Activated naive CD4-positive, alpha-beta T cell treated with anti-CD3 and anti-CD28 coated beads, Interleukin-2, amount 50 U/mL, for 16 hours (primary cell): ENCODE measurements around the gene PRICKLE2.

Source experiments
- DNase-seq: peaks from one replicate; pipeline ENCODE4 v3.0.0-alpha.2; 2020

PRICKLE2 gene, protein sequence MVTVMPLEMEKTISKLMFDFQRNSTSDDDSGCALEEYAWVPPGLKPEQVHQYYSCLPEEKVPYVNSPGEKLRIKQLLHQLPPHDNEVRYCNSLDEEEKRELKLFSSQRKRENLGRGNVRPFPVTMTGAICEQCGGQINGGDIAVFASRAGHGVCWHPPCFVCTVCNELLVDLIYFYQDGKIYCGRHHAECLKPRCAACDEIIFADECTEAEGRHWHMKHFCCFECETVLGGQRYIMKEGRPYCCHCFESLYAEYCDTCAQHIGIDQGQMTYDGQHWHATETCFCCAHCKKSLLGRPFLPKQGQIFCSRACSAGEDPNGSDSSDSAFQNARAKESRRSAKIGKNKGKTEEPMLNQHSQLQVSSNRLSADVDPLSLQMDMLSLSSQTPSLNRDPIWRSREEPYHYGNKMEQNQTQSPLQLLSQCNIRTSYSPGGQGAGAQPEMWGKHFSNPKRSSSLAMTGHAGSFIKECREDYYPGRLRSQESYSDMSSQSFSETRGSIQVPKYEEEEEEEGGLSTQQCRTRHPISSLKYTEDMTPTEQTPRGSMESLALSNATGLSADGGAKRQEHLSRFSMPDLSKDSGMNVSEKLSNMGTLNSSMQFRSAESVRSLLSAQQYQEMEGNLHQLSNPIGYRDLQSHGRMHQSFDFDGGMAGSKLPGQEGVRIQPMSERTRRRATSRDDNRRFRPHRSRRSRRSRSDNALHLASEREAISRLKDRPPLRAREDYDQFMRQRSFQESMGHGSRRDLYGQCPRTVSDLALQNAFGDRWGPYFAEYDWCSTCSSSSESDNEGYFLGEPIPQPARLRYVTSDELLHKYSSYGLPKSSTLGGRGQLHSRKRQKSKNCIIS

DNA sequence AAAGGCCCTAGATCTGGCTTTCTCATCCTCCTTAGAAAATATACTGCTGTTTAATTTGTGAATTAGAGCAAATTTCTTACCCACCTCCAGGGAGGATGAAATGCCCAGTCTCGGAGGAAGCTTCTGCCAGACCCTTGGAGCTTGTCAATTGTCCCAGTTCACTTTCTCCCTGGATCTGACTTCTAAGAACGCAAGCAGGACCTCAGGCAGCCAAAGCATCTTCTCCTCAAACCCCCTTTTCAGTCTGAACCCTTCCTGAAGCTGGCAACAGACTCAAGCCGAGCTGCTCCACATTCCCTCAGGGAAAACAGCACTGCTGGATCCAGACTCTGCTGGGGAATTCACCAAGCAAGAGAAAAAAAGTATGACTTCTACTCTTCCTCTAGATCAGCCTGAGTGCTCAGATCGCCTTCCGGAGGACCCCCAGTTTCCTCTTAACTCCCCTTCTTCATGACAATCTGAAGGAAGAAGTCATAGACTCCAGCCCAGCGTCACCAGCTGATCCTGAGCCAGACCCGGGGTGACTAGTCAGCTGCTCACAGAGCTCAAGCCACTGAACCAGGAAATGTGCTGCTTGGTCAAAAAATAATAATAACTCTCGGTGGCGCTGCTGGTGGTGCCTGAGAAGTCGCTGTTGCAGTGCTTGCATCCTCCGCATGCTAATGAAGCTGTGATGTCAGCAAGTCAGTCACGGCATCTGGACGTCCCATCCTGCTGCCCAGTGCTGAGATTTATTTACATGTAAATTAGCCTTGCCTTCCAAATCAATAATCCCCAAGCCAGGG, at the start of gene PRICKLE2:
PRICKLE2 (minus strand) TSS at position 641 of the 785 bp plus-strand sequence. CDS start 26,539 bp downstream, outside the sequence.
- no peak for DNase-seq

DNA sequence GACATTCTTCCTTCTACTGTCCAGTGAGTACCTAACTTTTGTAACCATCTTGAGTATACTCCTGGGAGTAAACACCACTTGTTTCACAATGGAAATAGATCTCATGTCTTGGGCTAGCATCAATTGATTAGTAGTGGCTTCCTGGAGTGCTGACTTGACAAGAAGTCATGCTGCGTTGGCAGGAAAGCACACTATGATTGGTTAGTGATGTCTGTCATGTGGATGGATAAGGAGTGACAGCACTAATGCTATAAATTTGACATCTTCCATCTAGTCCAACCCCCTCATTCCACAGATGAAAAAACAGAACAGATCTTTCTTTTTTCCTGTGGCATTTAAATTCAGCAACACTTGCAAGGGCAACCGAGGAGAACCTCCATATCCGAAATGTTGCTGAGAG, 47.6 kb upstream of the PRICKLE2 start:
- DNase-seq = no peak

DNA sequence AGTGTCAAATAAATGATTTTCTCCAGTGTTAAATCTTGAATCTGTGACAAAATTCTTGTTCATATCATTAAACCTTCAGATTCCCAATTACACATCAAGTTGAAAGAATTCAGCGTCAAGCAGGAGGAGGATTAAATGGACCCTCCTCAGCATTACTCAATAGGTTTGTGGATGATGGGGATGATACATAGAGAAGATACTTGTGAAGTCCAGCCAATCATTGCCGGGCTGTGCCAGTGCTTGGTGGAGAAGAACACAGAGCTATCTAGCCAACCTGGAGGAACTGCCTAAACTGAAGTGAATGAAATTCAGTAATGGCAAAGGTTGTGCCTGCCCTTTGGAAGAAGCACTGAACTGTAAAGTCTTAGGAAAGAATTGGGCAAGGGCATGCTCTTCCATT, 47.0 kb upstream of the PRICKLE2 start:
- DNase-seq = no peak

DNA sequence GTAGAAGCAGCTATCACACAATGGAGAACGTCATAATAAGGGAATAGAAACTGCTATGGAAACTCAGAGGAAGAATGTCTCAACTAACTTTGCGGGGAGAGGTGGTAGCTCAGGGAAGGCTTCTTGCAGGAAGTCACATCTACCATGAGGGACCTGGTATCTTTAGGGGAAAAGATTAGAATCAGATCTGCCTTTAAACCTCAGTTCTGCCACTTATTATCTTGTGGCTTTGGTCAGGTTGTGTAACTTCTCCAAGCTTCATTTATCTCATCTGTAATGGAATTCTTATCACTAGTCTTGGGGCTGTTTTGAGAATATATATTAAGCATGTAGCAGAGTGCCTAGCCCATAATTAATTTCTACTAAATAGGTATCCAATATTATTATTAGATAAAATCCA, 46.4 kb upstream of the PRICKLE2 start:
- DNase-seq = no peak

DNA sequence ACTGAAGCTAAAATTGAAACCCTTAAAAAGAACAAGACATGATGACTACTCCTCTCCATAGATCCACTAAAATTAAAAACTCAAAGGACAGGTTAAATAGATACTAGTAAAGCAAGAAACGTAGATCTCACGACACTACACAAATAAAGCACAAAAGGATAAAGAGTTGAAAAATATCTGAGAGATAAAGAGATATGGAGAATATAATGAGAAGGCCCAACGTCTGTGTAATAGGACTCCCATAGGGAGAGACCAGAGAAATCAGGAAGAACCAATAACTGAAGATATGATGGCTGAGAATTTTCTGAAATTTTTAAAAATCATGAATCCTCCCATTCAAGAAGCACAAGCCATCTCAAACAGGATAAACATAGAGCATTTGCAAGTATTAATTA, 45.6 kb upstream of the PRICKLE2 start:
- no peak for DNase-seq

DNA sequence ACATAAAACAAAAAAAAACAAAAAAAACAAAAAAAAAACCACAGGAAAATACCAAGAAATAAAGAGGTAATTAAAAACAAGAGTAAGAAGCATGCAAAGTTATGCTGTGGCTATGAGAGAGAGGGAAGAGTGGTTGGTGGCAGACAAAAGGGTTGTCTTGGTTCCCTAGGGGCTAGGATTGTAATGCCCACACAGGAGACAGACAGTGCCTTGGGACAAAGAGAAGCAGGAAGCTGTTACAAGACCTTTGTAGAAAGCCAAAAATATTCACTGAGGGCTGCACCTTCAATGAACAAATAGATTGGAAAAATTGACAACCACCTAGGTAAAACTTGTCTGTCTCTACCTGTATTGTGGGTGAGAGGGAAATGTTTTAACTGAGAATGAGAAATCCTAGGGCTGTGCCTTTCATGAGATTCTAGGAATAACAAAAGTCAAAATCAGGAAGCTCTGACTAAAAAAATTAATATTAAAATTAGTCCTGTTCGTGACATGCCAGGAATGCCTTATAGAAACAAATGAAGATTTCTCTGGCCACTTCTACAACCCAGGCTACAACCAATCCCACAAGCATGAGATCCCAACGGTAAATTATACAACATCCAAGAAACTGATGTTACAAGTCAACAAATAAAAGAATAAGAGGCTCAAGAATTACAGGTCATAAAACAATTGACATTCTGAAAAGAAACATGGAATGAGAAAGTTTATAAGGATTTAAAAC, 45.0 kb upstream of the PRICKLE2 start:
- DNase-seq = no peak

DNA sequence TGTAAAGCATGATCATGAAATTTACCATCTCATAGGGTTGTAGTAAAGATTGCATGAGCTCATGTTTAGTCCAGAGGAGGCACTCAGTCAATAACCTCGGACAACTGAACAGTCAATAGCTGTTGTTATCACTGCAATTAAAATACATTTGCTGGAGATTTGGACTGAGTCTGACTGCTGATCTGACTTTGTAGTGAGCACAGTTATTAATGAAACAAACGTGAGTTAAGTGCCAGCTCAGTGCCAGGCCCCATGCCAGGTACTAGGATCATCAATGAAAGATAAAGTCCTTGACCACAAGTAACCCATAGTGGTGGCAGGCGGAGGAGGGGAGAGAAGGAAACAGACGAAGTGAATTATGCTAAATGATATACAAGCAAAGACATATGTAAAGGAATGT, 43.7 kb upstream of the PRICKLE2 start:
- no peak for DNase-seq

DNA sequence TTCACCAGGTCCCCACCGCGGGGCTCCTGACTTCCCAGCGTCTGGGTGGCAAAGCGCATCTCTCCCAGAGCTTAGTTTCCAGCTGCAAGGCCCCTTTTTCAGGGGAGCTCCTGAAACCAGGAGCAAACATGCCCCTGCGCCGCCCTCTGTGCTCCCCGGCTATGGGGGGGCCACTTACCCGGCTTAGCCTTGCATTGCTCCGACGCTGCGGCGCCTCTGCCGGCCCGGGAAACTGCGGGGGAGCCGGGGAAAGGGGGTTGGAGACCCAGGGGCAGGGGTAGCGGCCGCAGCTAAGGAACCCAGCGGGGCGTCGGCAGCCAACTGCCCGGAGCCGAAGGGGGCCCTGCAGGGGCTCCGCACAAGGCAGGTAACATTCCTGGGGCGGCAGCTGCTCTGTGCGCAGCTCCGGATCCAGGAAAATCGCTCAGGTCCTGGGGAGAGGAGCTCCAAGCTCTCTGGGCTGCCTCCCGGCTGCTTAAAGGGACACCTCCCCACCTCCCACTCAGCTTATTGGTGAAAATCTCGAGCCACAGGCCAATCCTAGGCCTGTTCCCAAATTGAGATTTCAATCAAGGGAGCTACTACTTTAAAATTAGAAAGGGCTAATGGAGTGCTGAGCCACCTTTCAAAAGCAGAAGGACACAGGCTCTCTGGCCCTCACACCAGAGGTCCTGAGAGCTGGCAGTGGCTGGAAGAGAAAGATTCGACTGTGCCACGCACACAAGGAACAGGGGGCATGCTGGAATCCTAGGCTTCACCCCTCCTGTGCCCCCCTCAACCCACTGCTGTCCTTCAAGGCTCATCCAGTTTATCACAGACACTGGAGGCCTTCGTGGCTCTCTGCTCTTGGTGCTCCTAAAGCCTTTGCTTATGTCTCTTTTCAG, 42.7 kb upstream of the PRICKLE2 start:
- DNase-seq = no peak

DNA sequence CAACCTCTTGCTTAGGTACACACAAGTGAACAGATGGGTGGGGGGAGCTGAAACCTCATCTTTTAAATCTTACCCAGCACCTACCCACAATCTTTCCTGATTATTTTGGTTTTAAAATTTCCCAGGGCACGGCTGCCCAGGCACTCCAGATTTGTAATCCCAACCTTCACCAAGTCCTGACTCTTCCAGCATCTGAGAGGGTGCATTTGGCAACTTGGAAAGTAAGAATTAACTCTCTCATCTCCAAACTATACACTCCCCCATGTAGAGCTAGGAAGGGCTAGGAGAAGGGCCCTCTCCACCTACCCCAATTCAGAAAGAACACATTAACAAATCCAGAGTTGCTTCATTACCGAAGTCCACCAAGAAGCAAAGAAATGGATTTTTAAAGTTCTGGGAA, 41.7 kb upstream of the PRICKLE2 start:
- DNase-seq = no peak

DNA sequence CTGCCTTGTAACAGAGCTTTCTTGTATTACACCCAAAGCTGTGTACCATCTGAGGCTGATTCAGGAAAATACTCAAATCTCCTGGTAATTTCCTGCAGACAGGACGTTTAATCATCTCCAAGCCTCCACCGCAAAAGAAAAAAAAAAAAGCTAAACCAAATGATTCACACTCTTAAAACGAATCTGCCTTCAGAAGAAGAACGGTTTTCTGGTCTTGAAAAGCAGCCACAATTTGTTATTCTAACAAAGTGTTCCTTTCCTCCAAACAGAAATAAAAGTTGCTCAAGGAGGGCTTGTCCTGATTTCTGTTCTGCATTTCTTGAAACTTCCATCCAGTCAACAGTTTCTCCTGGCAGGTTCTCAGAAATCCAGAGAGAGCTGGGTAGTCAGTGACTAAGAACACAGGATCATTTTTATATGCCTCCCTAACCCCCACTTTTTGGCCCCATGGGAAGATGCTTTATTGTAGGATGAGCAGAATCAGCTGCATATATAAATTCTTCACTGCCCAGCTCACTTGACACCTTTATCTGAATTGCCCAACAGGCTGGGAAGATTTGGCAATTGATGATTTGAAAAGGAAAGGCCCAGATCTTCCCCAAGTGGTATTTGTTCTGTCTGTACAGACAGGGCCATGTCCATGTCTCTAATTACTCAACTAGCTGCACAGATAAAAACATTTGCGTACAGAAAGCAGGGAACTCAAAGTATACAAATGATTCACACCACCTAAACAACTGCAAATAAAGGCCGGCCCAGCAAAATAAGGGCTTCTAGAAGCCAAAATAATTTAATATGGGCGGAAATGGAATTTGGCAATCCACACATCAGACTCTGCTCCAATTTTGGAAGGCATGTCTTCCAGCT, 41.0 kb upstream of the PRICKLE2 start:
- DNase-seq = no peak

DNA sequence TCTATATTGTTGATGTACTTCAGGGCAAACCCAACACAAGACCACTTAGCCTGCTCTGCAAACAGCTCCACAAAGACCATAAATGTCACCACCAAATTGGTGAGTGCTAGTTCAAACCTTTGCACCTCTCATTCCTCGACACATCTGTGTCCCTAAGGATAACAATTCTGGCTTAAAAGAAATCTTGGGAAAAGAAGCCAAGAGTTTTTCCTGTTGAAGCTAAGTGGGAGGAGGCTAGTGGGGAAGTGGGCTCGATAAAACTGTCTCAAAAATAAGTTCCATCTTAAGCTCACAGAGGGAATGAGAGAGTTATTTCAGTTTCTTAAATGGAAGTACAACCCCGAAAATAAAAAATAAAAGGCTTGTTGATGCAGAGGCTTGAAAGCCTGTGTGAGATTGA, 40.4 kb upstream of the PRICKLE2 start:
- DNase-seq = no peak

DNA sequence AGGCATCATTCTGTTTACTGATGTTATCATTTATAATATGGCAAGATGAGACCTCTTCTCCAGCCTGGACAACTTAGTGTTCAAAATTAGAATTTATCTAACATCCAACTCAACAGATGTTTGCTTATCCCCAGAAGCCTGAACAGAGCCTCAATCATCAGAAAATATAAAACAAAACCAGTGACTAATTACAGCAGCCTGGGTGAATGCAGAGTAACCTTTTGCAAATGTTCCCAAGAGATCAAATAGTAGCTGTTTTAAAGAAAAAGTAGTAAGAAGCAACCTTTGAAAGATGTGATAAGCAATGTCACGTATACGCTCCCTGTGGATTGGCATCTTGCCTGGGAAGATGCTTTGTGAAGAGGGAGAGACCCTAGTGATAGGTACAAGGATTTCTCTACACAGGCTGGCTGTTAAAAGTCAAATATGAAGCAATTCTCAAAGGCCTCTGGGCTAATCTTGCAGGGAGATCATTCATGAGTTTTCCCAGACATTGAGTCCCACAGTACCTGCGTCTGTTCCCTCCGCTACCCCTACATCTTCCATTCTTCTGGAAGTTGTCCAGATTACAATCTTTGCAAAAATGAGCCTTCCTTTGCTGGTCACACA, 39.3 kb upstream of the PRICKLE2 start:
- DNase-seq = no peak

DNA sequence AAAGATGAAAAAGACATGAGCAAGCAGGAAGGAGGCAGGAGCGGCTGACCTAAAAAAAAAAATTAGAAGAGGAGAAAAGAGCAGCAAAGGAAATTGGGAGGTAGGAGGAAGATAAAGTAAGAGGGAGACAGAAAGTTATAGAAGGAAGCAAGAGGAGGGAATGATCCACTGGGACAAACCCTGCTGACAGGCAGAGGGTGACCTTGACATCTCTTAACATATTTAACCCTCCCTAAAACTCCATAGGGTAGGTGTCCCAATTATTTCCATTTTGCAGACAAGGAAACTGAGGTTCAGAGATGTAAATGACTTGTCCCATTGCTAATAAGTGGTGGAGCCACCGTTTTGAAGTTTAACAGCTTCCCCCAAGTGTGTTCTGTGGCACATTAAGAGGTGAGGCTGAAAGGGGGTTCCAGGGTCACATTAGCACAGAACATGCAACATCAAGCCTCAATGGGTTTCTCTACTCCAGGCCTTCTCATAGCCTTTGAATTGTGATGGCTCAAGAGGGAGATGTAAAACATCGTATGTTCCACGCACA, 37.4 kb upstream of the PRICKLE2 start:
- no peak for DNase-seq

DNA sequence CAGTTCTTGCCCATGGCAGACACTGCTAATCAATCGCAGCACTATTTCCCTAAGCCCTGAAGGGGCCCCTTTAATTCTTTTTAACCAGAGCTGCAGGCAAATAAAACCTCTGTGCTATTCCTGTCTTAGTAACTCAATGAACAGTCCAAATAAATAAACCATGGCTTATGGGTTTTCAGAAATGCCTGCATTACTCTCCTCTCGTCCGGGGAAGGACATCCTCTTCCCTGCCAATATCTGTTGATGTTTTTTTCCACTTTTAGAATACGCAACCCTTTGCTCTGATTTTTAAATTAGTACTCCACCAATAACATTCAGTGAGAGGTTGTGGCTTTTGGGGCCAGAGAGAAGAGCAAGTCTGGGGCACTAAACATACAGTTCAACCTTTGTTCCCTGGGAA, 35.2 kb upstream of the PRICKLE2 start:
- DNase-seq = no peak

DNA sequence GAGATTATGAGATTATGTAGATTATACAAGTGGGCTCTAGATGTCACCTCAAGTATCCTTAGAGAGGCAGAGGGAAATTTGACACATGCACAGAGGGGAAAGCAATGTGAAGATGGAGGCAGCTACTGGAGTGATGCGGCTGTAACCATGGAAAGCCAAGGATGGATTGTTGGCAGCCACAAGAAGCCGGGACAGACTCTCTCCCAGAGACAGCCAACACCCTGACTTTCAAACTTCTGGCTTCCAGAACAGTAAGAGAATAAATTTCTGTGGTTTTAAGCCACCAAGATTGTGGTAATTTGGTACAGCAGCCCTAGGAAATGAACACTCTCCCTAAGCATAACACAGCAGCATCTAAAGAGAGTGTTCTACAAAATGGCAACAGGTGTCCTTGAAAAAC, 34.4 kb upstream of the PRICKLE2 start:
- no peak for DNase-seq

DNA sequence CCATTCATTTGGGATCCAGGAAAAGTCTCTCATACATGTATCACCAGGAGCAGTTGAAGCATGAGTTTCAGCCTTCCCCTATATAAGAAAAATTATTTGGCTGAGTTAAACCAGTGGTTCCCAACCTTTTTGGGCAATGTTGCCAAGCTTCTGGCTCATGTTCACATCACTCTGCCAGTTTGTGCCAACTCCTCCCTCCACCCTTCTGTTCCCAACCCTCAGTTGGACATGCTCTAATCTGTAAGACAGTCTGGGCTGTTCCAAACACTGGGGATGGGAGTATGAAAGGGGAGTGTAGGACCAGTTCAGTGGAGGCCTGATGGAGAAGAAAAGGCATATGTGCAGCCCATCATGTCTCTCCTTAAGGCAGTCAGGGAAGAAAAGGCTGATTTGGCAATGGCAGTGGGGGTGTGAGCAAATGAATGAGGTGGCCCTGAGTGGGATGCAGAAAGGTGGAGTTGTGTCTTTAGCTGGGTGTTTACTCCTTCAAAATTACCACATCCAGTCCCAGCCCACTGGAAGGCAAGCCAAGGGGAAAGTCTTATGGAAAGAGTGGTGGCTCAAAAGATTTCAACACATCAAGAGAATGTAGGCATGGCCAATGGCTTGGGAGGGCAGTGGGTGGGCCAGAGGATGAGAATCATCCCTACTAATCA, 32.0 kb upstream of the PRICKLE2 start:
- no peak for DNase-seq

DNA sequence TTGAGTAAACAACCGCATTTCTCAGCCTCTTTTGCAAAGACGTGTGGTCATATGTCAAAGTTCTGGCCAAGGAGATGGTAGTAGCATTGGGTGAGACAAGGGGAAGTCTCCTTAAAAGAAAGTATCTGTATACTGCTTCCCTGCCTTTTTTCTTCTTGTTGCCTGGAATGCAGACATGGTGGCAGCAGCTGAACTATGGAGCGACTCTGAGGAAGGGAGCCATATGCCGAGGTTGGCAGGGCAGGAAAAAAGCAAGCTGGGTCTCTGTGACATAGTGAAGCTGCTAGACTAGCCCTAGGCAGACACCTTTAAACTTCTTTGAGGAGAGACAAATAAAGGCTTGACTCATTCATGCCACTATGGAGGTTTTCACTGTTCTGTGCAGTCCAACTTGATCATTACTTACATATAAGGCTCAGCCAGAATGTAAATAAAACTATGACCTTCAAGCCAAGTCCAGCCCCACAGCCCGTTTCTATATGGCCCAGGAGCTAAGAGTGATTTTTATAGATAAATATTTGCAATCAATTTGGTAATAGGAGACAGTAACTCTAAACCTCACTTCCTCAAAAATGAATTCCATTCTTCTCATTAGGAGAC, 30.6 kb upstream of the PRICKLE2 start:
- no peak for DNase-seq

DNA sequence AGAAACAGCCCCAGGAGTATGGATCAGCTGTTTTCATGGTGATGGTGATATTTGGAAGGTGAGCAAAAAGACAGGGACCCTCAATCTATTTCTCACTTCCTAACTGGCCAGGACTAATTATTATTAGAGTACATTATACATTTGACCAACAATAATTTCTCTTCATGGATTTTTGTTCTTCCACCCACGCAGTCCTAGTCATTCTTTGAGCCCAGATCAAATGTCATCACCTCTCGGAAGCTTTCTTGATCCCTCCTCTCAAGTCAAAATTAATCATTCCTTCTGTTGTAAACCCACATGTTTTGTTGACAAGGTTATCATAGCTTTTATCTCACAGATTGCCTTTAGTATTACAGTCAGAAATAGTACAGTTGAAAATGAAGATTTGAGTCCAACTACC, 29.2 kb upstream of the PRICKLE2 start:
- no peak for DNase-seq

DNA sequence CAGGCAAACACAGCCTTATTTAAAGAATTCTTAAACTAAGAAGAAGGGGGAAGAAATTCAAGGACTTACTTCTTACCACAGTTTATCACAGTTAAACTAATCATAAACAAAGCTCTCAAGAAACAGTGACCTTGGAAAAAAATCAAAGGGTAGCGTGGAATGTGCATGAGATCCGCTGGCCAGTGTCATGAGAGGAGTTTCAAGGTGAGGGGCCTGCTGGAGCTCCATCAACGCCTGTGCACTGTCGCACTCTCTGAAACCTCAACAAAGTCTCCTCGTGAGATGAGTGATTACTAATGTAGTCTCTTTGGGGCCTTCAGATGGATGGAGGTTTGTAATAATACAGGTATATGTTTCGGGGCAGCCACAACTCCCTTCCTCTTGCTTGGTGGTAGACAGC, 28.4 kb upstream of the PRICKLE2 start:
- no peak for DNase-seq
